Measurements from ENCODE around the gene C12orf42.

C12orf42 gene

DNA sequence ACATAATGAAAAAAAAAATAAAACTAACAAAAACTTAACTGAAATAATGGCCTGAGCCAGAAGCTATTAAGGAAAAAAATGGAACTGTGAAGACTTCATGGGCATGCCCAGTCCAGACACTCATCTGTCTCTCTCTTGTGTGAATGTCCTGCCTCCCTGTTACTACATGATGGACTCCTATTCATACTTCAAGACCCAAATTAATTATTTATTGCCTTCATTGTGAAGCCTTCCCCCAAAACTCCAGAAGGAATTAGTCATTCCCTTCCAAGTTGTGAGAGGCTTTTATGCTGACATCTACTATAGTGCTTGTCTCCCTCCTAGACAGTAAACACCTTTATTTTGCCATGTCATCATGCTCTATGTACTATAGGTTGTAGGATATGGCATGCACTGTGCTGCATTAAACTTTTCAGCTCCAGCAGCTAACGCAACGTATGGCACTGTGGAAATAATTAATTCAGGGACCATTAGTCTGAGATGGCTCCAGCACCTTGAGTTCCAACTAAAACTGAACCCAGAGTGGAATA lies 25.0 kb upstream of the C12orf42 start:
- H3K9me3 ChIP-seq (ENCODE audit: control insufficient read depth, low read length): no peaks in the 10 kb centered on the region
- no peaks in the 10 kb centered on the region for H3K36me3 ChIP-seq (ENCODE audit: control insufficient read depth in 1 of 2, insufficient read depth in 2 of 2, low read depth in 1 of 2, low read length in 2 of 2)
- H2AK5ac ChIP-seq (ENCODE audit: low read length, severe bottlenecking): no peak overlapping the region
- H3K9ac ChIP-seq (ENCODE audit: low read length): no peak overlapping the region
- no peak overlapping the region for H2AFZ ChIP-seq (ENCODE audit: low read depth, low read length)
- H3K4me3 ChIP-seq (ENCODE audit: insufficient read depth in 1 of 2, low read depth in 1 of 2, low read length in 2 of 2): no peak overlapping the region
- H3K79me1 ChIP-seq (replicated peaks; ENCODE audit: low read length, poor library complexity, severe bottlenecking): no peaks in the 10 kb centered on the region
- no peak overlapping the region for H3K18ac ChIP-seq (ENCODE audit: low read depth in 1 of 2, low read length in 2 of 2)
- DNase-seq: no peak
- no peak overlapping the region for H3K27ac ChIP-seq (ENCODE audit: low read length, poor library complexity, severe bottlenecking)
- no peak overlapping the region for H2BK12ac ChIP-seq (ENCODE audit: low read length in 2 of 2)
- no peak overlapping the region for H2BK5ac ChIP-seq (ENCODE audit: low read depth, low read length, poor library complexity, severe bottlenecking)
- no peak overlapping the region for H3K14ac ChIP-seq (ENCODE audit: low read length in 2 of 2)
- H3K4ac ChIP-seq (ENCODE audit: low read depth in 1 of 2, low read length in 2 of 2): no peak overlapping the region
- no peak overlapping the region for H3K23ac ChIP-seq (ENCODE audit: low read length in 2 of 2)
- H3K4me1 ChIP-seq (ENCODE audit: control insufficient read depth, insufficient read depth, low read depth, low read length): peaks cover 2% of the 10 kb centered on the region
- H2BK15ac ChIP-seq (ENCODE audit: low read depth, poor library complexity, severe bottlenecking): no peak overlapping the region
- H4K8ac ChIP-seq (ENCODE audit: low read length): no peak overlapping the region
- no peak overlapping the region for H2BK120ac ChIP-seq (ENCODE audit: low read depth, low read length)
- 75% methylated on average over 2 of the region's 2 CpGs for WGBS
- H3K4me2 ChIP-seq (ENCODE audit: low read length, poor library complexity, severe bottlenecking): no peak overlapping the region
- no peak overlapping the region for H4K91ac ChIP-seq (ENCODE audit: low read length)
- no peaks in the 10 kb centered on the region for H3K27me3 ChIP-seq (ENCODE audit: control insufficient read depth in 1 of 2, insufficient read depth in 1 of 2, low read length in 2 of 2)

DNA sequence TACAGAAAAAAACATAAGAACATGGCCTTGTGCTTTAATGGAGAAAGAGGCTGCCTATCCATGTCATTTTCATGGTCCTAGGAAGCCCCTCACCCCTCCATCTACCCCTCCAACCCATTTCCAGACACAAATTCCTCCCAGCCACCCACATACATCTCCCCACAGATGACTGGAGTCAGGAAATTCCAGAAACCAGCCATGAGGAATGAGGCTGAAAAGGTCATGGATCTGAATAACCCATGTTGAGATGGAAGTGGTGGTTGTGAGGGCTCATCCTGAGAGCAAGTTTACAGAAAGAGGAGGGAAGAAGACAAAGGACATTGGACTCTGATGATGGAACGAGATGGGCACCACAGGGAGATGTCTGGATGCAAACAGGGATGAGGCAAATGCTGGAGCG lies 23.9 kb upstream of the C12orf42 start:
- H3K4ac ChIP-seq (ENCODE audit: low read depth in 1 of 2, low read length in 2 of 2): no peak overlapping the region
- DNase-seq: no peak
- no peak overlapping the region for H2BK5ac ChIP-seq (ENCODE audit: low read depth, low read length, poor library complexity, severe bottlenecking)
- no peak overlapping the region for H2BK120ac ChIP-seq (ENCODE audit: low read depth, low read length)
- H4K91ac ChIP-seq (ENCODE audit: low read length): no peak overlapping the region
- H3K36me3 ChIP-seq (ENCODE audit: control insufficient read depth in 1 of 2, insufficient read depth in 2 of 2, low read depth in 1 of 2, low read length in 2 of 2): no peaks in the 10 kb centered on the region
- no peak overlapping the region for H2AFZ ChIP-seq (ENCODE audit: low read depth, low read length)
- H2BK12ac ChIP-seq (ENCODE audit: low read length in 2 of 2): no peak overlapping the region
- H3K4me1 ChIP-seq (ENCODE audit: control insufficient read depth, insufficient read depth, low read depth, low read length): peaks cover 2% of the 10 kb centered on the region
- no peak overlapping the region for H4K8ac ChIP-seq (ENCODE audit: low read length)
- no peak overlapping the region for H3K4me3 ChIP-seq (ENCODE audit: insufficient read depth in 1 of 2, low read depth in 1 of 2, low read length in 2 of 2)
- no peak overlapping the region for H2AK5ac ChIP-seq (ENCODE audit: low read length, severe bottlenecking)
- no peak overlapping the region for H3K14ac ChIP-seq (ENCODE audit: low read length in 2 of 2)
- H3K27ac ChIP-seq (ENCODE audit: low read length, poor library complexity, severe bottlenecking): no peak overlapping the region
- no peaks in the 10 kb centered on the region for H3K9me3 ChIP-seq (ENCODE audit: control insufficient read depth, low read length)
- H2BK15ac ChIP-seq (ENCODE audit: low read depth, poor library complexity, severe bottlenecking): no peak overlapping the region
- no peaks in the 10 kb centered on the region for H3K27me3 ChIP-seq (ENCODE audit: control insufficient read depth in 1 of 2, insufficient read depth in 1 of 2, low read length in 2 of 2)
- 48% methylated on average over 2 of the region's 2 CpGs for WGBS
- no peak overlapping the region for H3K23ac ChIP-seq (ENCODE audit: low read length in 2 of 2)
- no peaks in the 10 kb centered on the region for H3K79me1 ChIP-seq (replicated peaks; ENCODE audit: low read length, poor library complexity, severe bottlenecking)
- H3K4me2 ChIP-seq (ENCODE audit: low read length, poor library complexity, severe bottlenecking): no peak overlapping the region
- H3K9ac ChIP-seq (ENCODE audit: low read length): no peak overlapping the region
- H3K18ac ChIP-seq (ENCODE audit: low read depth in 1 of 2, low read length in 2 of 2): no peak overlapping the region

DNA sequence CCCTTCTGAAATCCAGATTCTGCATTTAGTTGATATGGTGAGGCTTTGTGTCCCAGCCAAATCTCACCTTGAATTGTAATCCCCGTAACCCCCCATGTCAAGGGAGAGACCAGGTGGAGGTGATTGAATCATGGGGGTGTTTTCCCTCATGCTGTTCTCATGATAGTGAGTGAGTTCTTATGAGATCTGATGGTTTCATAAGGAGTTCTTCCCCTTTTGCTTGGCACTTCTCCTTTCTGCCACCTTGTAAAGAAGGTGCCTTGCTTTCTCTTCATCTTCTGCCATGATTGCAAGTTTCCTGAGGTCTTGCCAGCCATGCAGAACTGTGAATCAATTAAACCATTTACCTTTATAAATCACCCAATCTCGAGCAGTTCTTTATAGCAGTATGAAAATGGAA lies 23.1 kb upstream of the C12orf42 start:
- Histone ChIP-seq H2BK5ac (ENCODE audit: low read depth, low read length, poor library complexity, severe bottlenecking) (no peak overlapping the region), H2BK120ac (ENCODE audit: low read depth, low read length) (no peak overlapping the region), H2BK12ac (ENCODE audit: low read length in 2 of 2) (no peak overlapping the region), H3K4me1 (ENCODE audit: control insufficient read depth, insufficient read depth, low read depth, low read length) (no peaks in the 10 kb centered on the region), H3K27ac (ENCODE audit: low read length, poor library complexity, severe bottlenecking) (no peak overlapping the region), H4K91ac (ENCODE audit: low read length) (no peak overlapping the region), H3K4me2 (ENCODE audit: low read length, poor library complexity, severe bottlenecking) (no peak overlapping the region), H3K4ac (ENCODE audit: low read depth in 1 of 2, low read length in 2 of 2) (no peak overlapping the region), H4K8ac (ENCODE audit: low read length) (no peak overlapping the region), H3K4me3 (ENCODE audit: insufficient read depth in 1 of 2, low read depth in 1 of 2, low read length in 2 of 2) (no peak overlapping the region), H3K23ac (ENCODE audit: low read length in 2 of 2) (no peak overlapping the region), H3K9me3 (ENCODE audit: control insufficient read depth, low read length) (no peaks in the 10 kb centered on the region), H3K27me3 (ENCODE audit: control insufficient read depth in 1 of 2, insufficient read depth in 1 of 2, low read length in 2 of 2) (no peaks in the 10 kb centered on the region), H2AFZ (ENCODE audit: low read depth, low read length) (no peak overlapping the region), H3K36me3 (ENCODE audit: control insufficient read depth in 1 of 2, insufficient read depth in 2 of 2, low read depth in 1 of 2, low read length in 2 of 2) (no peaks in the 10 kb centered on the region), H3K14ac (ENCODE audit: low read length in 2 of 2) (no peak overlapping the region), H2AK5ac (ENCODE audit: low read length, severe bottlenecking) (no peak overlapping the region), H2BK15ac (ENCODE audit: low read depth, poor library complexity, severe bottlenecking) (no peak overlapping the region), H3K9ac (ENCODE audit: low read length) (no peak overlapping the region), H3K18ac (ENCODE audit: low read depth in 1 of 2, low read length in 2 of 2) (no peak overlapping the region), H3K79me1 (replicated peaks; ENCODE audit: low read length, poor library complexity, severe bottlenecking) (no peaks in the 10 kb centered on the region)
- WGBS: no CpG with 5 or more reads among the region's 2 CpGs
- no peak for DNase-seq

DNA sequence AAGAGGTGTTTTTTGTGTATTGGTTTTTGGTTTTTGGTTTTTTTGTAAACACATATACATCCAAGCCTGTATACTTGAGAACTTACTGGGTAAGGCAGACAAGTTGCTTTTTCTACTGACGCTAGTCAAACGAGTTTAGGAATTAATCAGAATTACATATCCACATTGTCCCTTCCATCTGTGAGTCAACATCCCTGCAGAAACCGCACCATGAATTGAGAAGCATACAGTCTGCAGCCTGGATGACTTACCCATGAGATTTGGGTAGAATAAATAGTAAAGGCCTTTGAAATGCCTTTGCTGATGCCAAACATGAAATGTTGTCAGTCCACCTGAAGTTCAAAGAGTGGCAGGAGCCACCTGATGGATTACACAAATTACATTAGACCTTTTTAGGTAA lies 21.4 kb upstream of the C12orf42 start:
- Histone ChIP-seq H2BK15ac (ENCODE audit: low read depth, poor library complexity, severe bottlenecking) (no peak overlapping the region), H2BK5ac (ENCODE audit: low read depth, low read length, poor library complexity, severe bottlenecking) (no peak overlapping the region), H3K27ac (ENCODE audit: low read length, poor library complexity, severe bottlenecking) (no peak overlapping the region), H3K4ac (ENCODE audit: low read depth in 1 of 2, low read length in 2 of 2) (no peak overlapping the region), H2BK12ac (ENCODE audit: low read length in 2 of 2) (no peak overlapping the region), H3K36me3 (ENCODE audit: control insufficient read depth in 1 of 2, insufficient read depth in 2 of 2, low read depth in 1 of 2, low read length in 2 of 2) (no peaks in the 10 kb centered on the region), H2BK120ac (ENCODE audit: low read depth, low read length) (no peak overlapping the region), H4K8ac (ENCODE audit: low read length) (no peak overlapping the region), H3K14ac (ENCODE audit: low read length in 2 of 2) (no peak overlapping the region), H3K79me1 (replicated peaks; ENCODE audit: low read length, poor library complexity, severe bottlenecking) (no peaks in the 10 kb centered on the region), H2AK5ac (ENCODE audit: low read length, severe bottlenecking) (no peak overlapping the region), H3K18ac (ENCODE audit: low read depth in 1 of 2, low read length in 2 of 2) (no peak overlapping the region), H3K9me3 (ENCODE audit: control insufficient read depth, low read length) (no peaks in the 10 kb centered on the region), H3K9ac (ENCODE audit: low read length) (no peak overlapping the region), H3K27me3 (ENCODE audit: control insufficient read depth in 1 of 2, insufficient read depth in 1 of 2, low read length in 2 of 2) (no peaks in the 10 kb centered on the region), H2AFZ (ENCODE audit: low read depth, low read length) (no peak overlapping the region), H3K4me3 (ENCODE audit: insufficient read depth in 1 of 2, low read depth in 1 of 2, low read length in 2 of 2) (no peak overlapping the region), H4K91ac (ENCODE audit: low read length) (no peak overlapping the region), H3K4me2 (ENCODE audit: low read length, poor library complexity, severe bottlenecking) (no peak overlapping the region), H3K4me1 (ENCODE audit: control insufficient read depth, insufficient read depth, low read depth, low read length) (no peaks in the 10 kb centered on the region), H3K23ac (ENCODE audit: low read length in 2 of 2) (no peak overlapping the region)
- no peak for DNase-seq
- WGBS: 82% methylated on average over 3 of the region's 3 CpGs
